Suprapubic skin (tissue), 4 donors: ENCODE results near the gene PRR23B. TPM values are rescaled to one million over a fixed set of nuclear protein-coding genes. Genes with fewer than 3 reads are reported as not detected.
"Not testable (repeated sequence)": the region's sequence is repeated elsewhere in the genome, so short reads cannot be mapped to it uniquely, and the experiment has no call there.

Experiments used
- DNase-seq, 2 donors: peaks; one replicate each; pipeline ENCODE4 v3.0.0-alpha.2; 2019; ENCODE audit warnings: low spot score in 2 of 2
- H3K27ac ChIP-seq: fragments of 200-600 bp; sonication (generic); one replicate; pipeline ENCODE4 v1.5.1; 2019
- H3K27me3 ChIP-seq: fragments of 200-600 bp; sonication (generic); one replicate; pipeline ENCODE4 v1.5.1; 2019
- H3K36me3 ChIP-seq: fragments of 200-600 bp; sonication (generic); one replicate; pipeline ENCODE4 v1.5.1; 2019
- H3K4me1 ChIP-seq: fragments of 200-600 bp; sonication (generic); one replicate; pipeline ENCODE4 v1.5.1; 2019
- H3K4me3 ChIP-seq: fragments of 200-600 bp; sonication (generic); one replicate; pipeline ENCODE4 v1.5.1; 2019; ENCODE audit warnings: mild to moderate bottlenecking
- H3K9me3 ChIP-seq: fragments of 200-600 bp; sonication (generic); one replicate; pipeline ENCODE4 v1.5.1; 2019
- EP300 ChIP-seq: sonication (generic); formaldehyde crosslinking; IDR thresholded peaks from one replicate; pipeline ENCODE4 v1.6.1; 2017; ENCODE audit warnings: antibody characterized with exemption
- POLR2A ChIP-seq, 2 donors: fragments of 450-650 bp; IDR thresholded peaks; one replicate each; pipeline ENCODE4 v1.6.1; 2017; ENCODE audit warnings: antibody characterized with exemption in 2 of 2, mild to moderate bottlenecking in 2 of 2, moderate library complexity in 2 of 2
- POLR2AphosphoS5 ChIP-seq, 3 donors: sonication (generic); formaldehyde crosslinking; IDR thresholded peaks; one replicate each; pipeline ENCODE4 v1.6.1; 2017; ENCODE audit warnings: antibody characterized with exemption in 3 of 3
- WGBS: methylation state at CpG from one replicate; pipeline ENCODE4 v1.1.5; 2018; 5-methylcytosine and 5-hydroxymethylcytosine counted together
- total RNA-seq, 4 donors: library from RNA; depleted of rRNA; stranded (reverse); fragments of >200 nt; gene quantifications; one replicate each; pipeline ENCODE4 v1.1.0, GENCODE V29; 2016
- TF ChIP-seq, protein P1 (sequence below), 2 donors: fragments of 200-600 bp in 1 of 2; fragments of 450-650 bp in 1 of 2; sonication (generic) in 1 of 2; IDR thresholded peaks; one replicate each; pipeline ENCODE4 v1.5.1; 2016 to 2019; ENCODE audit warnings: antibody characterized with exemption in 2 of 2, mild to moderate bottlenecking in 1 of 2, moderate library complexity in 1 of 2

Gene PRR23B
- total RNA-seq, 4 donors from 2014 or later: not detected

GRCh38 chr3:139043554-139044365 is 23.0 kb upstream of the PRR23B start:
- no peak overlapping the region for H3K27ac ChIP-seq
- H3K9me3 ChIP-seq: peaks cover 4% of the 10 kb centered on the region
- no peaks in the 10 kb centered on the region for H3K4me1 ChIP-seq
- no peak for TF ChIP-seq EP300
- no peak for TF ChIP-seq POLR2A (IDR thresholded peaks at IDR 0.05)
- TF ChIP-seq, protein P1, sequence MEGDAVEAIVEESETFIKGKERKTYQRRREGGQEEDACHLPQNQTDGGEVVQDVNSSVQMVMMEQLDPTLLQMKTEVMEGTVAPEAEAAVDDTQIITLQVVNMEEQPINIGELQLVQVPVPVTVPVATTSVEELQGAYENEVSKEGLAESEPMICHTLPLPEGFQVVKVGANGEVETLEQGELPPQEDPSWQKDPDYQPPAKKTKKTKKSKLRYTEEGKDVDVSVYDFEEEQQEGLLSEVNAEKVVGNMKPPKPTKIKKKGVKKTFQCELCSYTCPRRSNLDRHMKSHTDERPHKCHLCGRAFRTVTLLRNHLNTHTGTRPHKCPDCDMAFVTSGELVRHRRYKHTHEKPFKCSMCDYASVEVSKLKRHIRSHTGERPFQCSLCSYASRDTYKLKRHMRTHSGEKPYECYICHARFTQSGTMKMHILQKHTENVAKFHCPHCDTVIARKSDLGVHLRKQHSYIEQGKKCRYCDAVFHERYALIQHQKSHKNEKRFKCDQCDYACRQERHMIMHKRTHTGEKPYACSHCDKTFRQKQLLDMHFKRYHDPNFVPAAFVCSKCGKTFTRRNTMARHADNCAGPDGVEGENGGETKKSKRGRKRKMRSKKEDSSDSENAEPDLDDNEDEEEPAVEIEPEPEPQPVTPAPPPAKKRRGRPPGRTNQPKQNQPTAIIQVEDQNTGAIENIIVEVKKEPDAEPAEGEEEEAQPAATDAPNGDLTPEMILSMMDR (IDR thresholded peaks at IDR 0.05): no peak
- TF ChIP-seq POLR2AphosphoS5 (IDR thresholded peaks at IDR 0.05): no peak
- H3K4me3 ChIP-seq: no peak overlapping the region
- DNase-seq: no peak
- H3K36me3 ChIP-seq: no peaks in the 10 kb centered on the region
- WGBS: 80% methylated on average over 44 of the region's 50 CpGs
- no peaks in the 10 kb centered on the region for H3K27me3 ChIP-seq

DNA sequence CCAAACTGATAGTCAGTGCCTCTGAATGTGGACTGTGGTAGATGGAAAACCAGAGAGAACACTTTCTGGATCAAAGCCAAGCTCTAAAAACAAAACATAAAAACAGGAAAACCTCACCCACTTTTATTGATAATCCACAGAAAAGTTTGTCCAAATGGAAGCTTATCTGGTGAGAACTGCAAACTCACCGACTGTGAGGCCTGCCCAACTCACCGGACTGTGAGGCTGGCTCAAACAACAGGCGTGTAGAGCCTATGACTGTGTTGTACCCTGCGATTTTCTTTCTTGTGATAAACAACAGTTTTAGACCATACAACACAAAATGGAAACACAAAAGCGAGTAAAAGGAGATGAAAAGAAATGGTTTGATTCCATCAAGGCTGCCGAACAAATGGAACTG is 16.8 kb upstream of the PRR23B start:
- TF ChIP-seq POLR2AphosphoS5 (IDR thresholded peaks at IDR 0.05) (no peak), POLR2A (IDR thresholded peaks at IDR 0.05) (no peak), EP300 (no peak)
- TF ChIP-seq, protein P1 (IDR thresholded peaks at IDR 0.05): no peak
- Histone ChIP-seq H3K27ac (no peak overlapping the region), H3K4me1 (no peaks in the 10 kb centered on the region), H3K9me3 (no peaks in the 10 kb centered on the region), H3K4me3 (no peak overlapping the region), H3K36me3 (no peaks in the 10 kb centered on the region), H3K27me3 (no peaks in the 10 kb centered on the region)
- DNase-seq: no peak
- WGBS: 84% methylated on average over 6 of the region's 6 CpGs

- H3K27ac ChIP-seq: no peak overlapping the region
- no peaks in the 10 kb centered on the region for H3K36me3 ChIP-seq
- 75% methylated on average over 2 of the region's 2 CpGs for WGBS
- no peak for DNase-seq
- no peaks in the 10 kb centered on the region for H3K4me1 ChIP-seq
- TF ChIP-seq, protein P1 (IDR thresholded peaks at IDR 0.05): no peak
- no peak for TF ChIP-seq POLR2A (IDR thresholded peaks at IDR 0.05)
- no peak for TF ChIP-seq EP300
- no peak for TF ChIP-seq POLR2AphosphoS5 (IDR thresholded peaks at IDR 0.05)
- peaks cover 14% of the 10 kb centered on the region for H3K9me3 ChIP-seq
- H3K4me3 ChIP-seq: no peak overlapping the region
- no peaks in the 10 kb centered on the region for H3K27me3 ChIP-seq
Measured at GRCh38 chr3:139032326-139033002, 11.7 kb upstream of the PRR23B start.

DNA sequence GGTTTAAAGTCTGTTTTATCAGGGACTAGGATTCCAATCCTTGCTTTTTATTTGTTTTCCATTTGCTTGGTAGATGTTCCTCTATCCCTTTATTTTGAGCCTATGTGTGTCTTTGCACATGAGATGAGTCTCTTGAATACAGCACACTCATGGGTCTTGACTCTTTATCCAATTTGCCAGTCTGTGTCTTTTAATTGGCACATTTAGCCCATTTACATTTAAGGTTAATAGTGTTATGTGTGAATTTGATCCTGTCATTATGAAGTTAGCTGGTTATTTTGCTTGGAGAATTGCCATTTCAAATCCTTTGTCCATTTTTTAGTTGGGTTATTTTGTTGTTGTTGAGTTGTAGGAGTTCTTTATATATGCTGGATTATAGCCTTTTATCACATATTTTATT is 9.8 kb upstream of the PRR23B start:
- H3K9me3 ChIP-seq: peaks cover 14% of the 10 kb centered on the region
- H3K36me3 ChIP-seq, H3K27me3 ChIP-seq, DNase-seq, H3K4me1 ChIP-seq, H3K27ac ChIP-seq, H3K4me3 ChIP-seq: not testable (repeated sequence)

GRCh38 chr3:139024968-139025367 is 4.2 kb upstream of the PRR23B start:
- Histone ChIP-seq H3K27ac (no peak overlapping the region), H3K9me3 (no peaks in the 10 kb centered on the region), H3K4me1 (no peaks in the 10 kb centered on the region), H3K36me3 (no peaks in the 10 kb centered on the region), H3K4me3 (no peak overlapping the region), H3K27me3 (no peaks in the 10 kb centered on the region)
- TF ChIP-seq, protein P1 (IDR thresholded peaks at IDR 0.05): no peak
- no peak for DNase-seq
- WGBS: 92% methylated on average over 2 of the region's 2 CpGs
